ENCODE data around the gene IRF2BP1.

IRF2BP1 gene

GRCh38 chr19:45881082-45881908 is 4.6 kb downstream of the IRF2BP1 start:
- H3K4me3 ChIP-seq (ENCODE audit: low read depth, low read length) = no peak overlapping the region
- no peak for TF ChIP-seq CTCF (IDR thresholded peaks at IDR 0.05; ENCODE audit: insufficient read depth, low read depth, low read length, missing control alignments)
- DNase-seq (ENCODE audit: low read depth) = no peak

- DNase-seq (ENCODE audit: low read depth) = no peak
These were observed 6.0 kb downstream of the IRF2BP1 start for GRCh38 chr19:45879971-45880370.

GRCh38 chr19:45879055-45879454 is 6.9 kb downstream of the IRF2BP1 start:
- no peak for TF ChIP-seq CTCF (IDR thresholded peaks at IDR 0.05; ENCODE audit: insufficient read depth, low read depth, low read length, missing control alignments)
- H3K4me3 ChIP-seq (ENCODE audit: low read depth, low read length) = no peak overlapping the region
- no peak for DNase-seq (ENCODE audit: low read depth)

More at GRCh38 chr19:45879971-45880370, 6.0 kb downstream of the IRF2BP1 start:
- TF ChIP-seq CTCF (IDR thresholded peaks at IDR 0.05; ENCODE audit: insufficient read depth, low read depth, low read length, missing control alignments) = no peak
- H3K4me3 ChIP-seq (ENCODE audit: low read depth, low read length) = no peak overlapping the region

- no peak for TF ChIP-seq CTCF (IDR thresholded peaks at IDR 0.05; ENCODE audit: insufficient read depth, low read depth, low read length, missing control alignments)
- DNase-seq (ENCODE audit: low read depth) = no peak
- no peak overlapping the region for H3K4me3 ChIP-seq (ENCODE audit: low read depth, low read length)
These were observed 7.7 kb downstream of the IRF2BP1 start for GRCh38 chr19:45878043-45878794.

GRCh38 chr19:45876411-45877197 is 9.3 kb downstream of the IRF2BP1 start:
- no peak for DNase-seq (ENCODE audit: low read depth)
- H3K4me3 ChIP-seq (ENCODE audit: low read depth, low read length) = no peak overlapping the region

GRCh38 chr19:45876161-45876410 is 9.9 kb downstream of the IRF2BP1 start:
- H3K4me3 ChIP-seq (ENCODE audit: low read depth, low read length) = no peak overlapping the region
- DNase-seq (ENCODE audit: low read depth) = peak; percentile 40
- TF ChIP-seq CTCF (IDR thresholded peaks at IDR 0.05; ENCODE audit: insufficient read depth, low read depth, low read length, missing control alignments) = no peak

More at GRCh38 chr19:45876411-45877197, 9.3 kb downstream of the IRF2BP1 start:
- TF ChIP-seq CTCF (IDR thresholded peaks at IDR 0.05; ENCODE audit: insufficient read depth, low read depth, low read length, missing control alignments) = no peak

Measured in GM12865 (cell line).